ENCODE measurements around the gene KLHDC7B.

KLHDC7B gene

GRCh38 chr22:50545522-50546325 lies at the start of gene KLHDC7B:
Gene KLHDC7B (plus strand): TSS chr22:50545899. CDS start chr22:50546244, 345 bp downstream.
- no peak for DNase-seq

- DNase-seq, result no peak
These were observed 48.6 kb upstream of the KLHDC7B start for GRCh38 chr22:50497093-50497492.

- peak; percentile 37 to 67 for DNase-seq
These were observed 47.3 kb upstream of the KLHDC7B start for GRCh38 chr22:50498322-50498890.

- no peak for DNase-seq
These were observed 45.2 kb upstream of the KLHDC7B start for GRCh38 chr22:50500452-50500851.

GRCh38 chr22:50502096-50502495 lies 43.6 kb upstream of the KLHDC7B start:
- no peak for DNase-seq

- DNase-seq, result no peak
These were observed 42.8 kb upstream of the KLHDC7B start for GRCh38 chr22:50502628-50503474.

- DNase-seq, result no peak
These were observed 42.1 kb upstream of the KLHDC7B start for GRCh38 chr22:50503475-50504145.

- DNase-seq, result no peak
These were observed 41.1 kb upstream of the KLHDC7B start for GRCh38 chr22:50504369-50505211.

GRCh38 chr22:50505276-50505775 lies 40.4 kb upstream of the KLHDC7B start:
- no peak for DNase-seq

GRCh38 chr22:50505776-50506610 lies 39.7 kb upstream of the KLHDC7B start:
- DNase-seq, result peak; percentile 82 to 87

- peak in 1 of 2 experiments; percentile 91 for DNase-seq
These were observed 38.9 kb upstream of the KLHDC7B start for GRCh38 chr22:50506611-50507420.

- DNase-seq, result peak; percentile 60 to 95
These were observed 38.2 kb upstream of the KLHDC7B start, which contains the start of gene LMF2 for GRCh38 chr22:50507421-50507990. Gene LMF2 (minus strand): TSS chr22:50507702. CDS start chr22:50507675, 27 bp downstream.

GRCh38 chr22:50507991-50508884 lies 37.5 kb upstream of the KLHDC7B start, which contains the start of gene NCAPH2:
Gene NCAPH2 (plus strand): TSS chr22:50508224. CDS start chr22:50508338, 114 bp downstream.
- DNase-seq, result peak; percentile 90 to 95

GRCh38 chr22:50508897-50509296 lies 36.8 kb upstream of the KLHDC7B start:
- no peak for DNase-seq

GRCh38 chr22:50513175-50513574 lies 32.5 kb upstream of the KLHDC7B start:
- no peak for DNase-seq

- no peak for DNase-seq
These were observed 29.6 kb upstream of the KLHDC7B start for GRCh38 chr22:50516068-50516467.

GRCh38 chr22:50516891-50517290 lies 28.8 kb upstream of the KLHDC7B start:
- DNase-seq, result no peak
